NCI-H2107 treated with DMSO at 0.1 percent for 48 hours (cell line): ENCODE results near the gene HTT.
A peak's percentile ranks its signal among the peaks of the same experiment; 100 is the strongest.

ENCODE experiments used
- DNase-seq: peaks from one replicate; lab custom pipeline; 2025; ENCODE audit not compliant: unreplicated experiment; lab: John Stamatoyannopoulos, UW

Gene HTT

DNA sequence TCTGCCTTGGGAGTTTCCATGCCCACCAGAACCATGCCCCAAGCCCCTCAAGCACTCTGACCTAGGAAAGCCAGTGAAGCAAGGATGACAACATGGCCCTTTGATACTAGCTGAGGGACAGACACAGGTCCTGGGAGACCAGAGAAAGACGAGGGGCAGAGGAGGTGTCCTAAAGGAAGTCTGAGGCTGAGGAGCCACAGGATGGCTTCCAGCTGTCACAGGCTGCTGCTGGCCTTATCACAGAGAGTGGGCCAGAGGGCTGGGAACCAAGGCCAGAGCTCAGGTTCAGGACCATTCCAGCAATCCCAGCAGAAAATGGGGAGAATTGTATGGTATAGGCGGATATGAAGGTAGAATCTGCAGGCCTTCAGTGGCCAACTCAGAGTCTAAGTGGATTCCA lies 142.8 kb downstream of the HTT start:
- no peak for DNase-seq

DNA sequence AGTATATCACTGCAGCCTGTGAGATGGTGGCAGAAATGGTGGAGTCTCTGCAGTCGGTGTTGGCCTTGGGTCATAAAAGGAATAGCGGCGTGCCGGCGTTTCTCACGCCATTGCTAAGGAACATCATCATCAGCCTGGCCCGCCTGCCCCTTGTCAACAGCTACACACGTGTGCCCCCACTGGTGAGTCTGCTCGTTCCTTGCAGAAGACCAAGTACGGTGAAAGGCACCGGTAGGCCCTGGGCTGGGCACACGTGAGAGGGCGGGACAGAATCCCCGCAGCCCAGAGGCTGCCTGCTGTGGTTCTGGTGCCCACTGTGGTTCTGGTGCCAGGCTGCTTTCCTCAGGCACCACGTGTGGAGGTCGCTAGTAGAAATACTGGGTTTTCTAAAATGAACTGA lies 143.3 kb downstream of the HTT start:
- no peak for DNase-seq

- no peak for DNase-seq
These were observed 144.6 kb downstream of the HTT start for GRCh38 chr4:3218824-3219760.

DNA sequence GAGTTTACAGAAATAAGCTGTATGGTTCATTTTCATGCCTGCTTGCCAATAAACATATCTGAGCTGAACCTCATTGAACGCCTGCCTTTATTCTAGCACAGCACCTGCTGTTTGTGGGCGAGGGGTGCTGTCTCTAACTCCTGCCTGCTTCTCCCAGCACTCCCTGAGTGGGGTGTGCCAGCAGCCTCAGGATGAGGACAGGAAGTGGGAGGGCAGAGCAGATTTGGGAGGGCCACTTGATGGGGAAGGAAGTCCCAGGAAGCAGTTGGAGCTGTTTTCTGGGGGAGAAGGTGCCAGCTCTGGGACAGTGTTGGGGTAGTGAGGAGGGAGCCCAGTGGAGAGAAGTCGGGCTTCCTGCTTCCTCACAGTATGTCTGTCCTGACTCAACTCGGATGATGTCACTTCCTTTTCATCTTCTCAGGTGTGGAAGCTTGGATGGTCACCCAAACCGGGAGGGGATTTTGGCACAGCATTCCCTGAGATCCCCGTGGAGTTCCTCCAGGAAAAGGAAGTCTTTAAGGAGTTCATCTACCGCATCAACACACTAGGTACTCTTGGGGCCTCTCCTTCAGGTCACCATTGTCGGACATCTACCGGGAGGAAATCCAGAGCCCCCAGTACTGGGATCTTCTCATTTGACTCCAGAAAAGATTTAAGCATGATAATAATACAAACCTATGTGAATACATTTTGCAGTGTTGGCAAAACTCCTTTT lies 145.4 kb downstream of the HTT start:
- DNase-seq, result peak; percentile 17

DNA sequence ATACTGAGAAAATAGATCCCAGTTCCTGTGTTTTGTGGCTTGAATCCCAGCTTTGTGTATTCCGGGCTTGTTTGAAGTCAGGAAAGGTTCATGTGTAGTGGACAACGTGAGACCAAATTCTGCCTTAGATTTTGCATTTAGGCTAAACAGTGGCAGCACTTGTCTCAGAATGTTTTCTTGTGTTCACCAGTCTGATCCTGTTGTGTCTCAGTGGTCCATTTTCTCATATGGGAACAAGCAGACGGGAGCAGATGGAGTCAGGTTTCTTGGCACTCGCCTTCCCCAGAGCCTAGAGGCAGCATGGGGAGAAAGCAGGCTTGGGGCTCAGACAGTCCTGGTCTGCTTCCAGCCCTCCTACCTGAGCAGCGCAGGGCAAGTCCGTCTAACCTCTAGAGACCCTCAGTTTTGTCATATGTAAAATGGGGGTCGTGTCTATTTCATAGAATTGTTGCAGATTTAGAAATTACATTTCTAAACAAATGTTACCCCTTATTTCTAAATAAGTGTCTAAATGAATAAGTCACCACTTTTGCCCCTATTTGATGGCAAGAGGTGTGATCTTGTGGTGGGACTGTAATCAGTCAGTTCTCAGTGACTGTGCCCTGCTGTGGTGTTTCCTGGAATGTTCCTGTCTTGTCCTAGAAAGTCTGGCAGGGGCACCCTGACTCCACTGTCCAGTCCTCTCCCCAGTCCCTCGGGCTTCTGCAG lies 146.1 kb downstream of the HTT start:
- DNase-seq, result peak; percentile 13

- DNase-seq, result no peak
These were observed 146.7 kb downstream of the HTT start for GRCh38 chr4:3221184-3221494.

DNA sequence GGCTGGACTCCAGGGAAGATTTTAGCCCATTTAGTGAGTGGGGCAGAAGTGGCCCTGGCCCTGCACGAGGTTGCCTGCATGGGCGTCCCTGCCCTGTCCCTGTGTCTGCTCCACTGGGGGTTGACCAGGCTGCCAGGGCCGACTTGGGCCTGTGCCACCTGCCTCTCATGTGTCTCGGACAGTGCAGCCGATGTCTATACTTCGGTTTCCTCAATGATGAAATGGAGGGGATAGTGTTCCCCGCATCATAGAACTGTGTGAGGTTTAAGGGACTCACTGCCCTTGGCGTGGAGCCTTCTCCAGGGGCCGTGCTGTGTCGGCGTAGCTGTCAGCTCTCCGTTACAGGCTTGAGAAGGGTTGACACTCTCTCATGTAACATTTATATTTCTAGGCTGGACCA lies 147.5 kb downstream of the HTT start:
- DNase-seq, result no peak

GRCh38 chr4:3223346-3223745 lies 148.9 kb downstream of the HTT start:
- DNase-seq, result no peak

- DNase-seq, result no peak
These were observed 149.7 kb downstream of the HTT start for GRCh38 chr4:3223956-3224748.

- DNase-seq, result no peak
These were observed 150.8 kb downstream of the HTT start for GRCh38 chr4:3225071-3225850.

DNA sequence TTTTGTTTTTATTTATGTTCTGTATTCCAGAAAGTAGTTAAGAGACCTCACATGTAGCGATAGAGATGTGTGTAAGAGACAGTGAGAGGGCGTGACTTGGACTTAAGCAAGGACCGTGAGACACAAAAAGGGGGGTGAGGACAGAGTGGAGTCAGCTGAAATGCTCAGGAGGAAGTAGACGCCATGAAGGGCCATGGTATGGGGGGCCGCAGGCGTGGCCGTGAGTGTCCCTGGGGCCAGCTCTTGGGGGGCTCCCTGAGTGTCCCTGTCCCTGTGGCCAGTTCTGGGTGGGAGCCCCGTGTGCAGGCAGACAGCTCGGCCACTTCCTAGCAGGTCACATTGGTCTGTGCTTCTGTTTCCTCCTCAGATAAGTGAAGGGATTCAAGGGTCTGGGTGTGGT lies 151.5 kb downstream of the HTT start:
- DNase-seq, result no peak

GRCh38 chr4:3226467-3226866 lies 152.0 kb downstream of the HTT start:
- DNase-seq, result no peak

DNA sequence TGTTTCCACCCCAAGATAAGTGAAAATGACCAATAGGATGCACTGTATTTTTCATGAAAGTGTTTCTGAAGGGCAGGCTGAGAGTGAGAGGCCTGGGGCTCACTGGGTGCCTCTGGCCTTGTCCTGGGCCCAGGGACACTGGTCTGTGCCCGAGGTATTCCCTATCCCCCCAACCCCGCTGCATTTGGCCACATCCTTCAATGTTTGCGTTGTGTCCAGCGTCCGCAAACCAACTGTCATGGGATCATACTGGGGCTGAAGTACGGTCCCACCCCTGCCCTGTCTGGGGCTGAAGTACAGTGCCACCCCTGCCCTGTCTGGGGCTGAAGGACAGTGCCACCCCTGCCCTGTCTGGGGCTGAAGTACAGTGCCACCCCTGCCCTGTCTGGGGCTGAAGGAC lies 152.5 kb downstream of the HTT start:
- no peak for DNase-seq

GRCh38 chr4:3227878-3228675 lies 153.6 kb downstream of the HTT start:
- DNase-seq, result no peak

- no peak for DNase-seq
These were observed 154.4 kb downstream of the HTT start for GRCh38 chr4:3228881-3229280.

GRCh38 chr4:3229328-3229727 lies 154.8 kb downstream of the HTT start:
- DNase-seq, result no peak

- no peak for DNase-seq
These were observed 155.5 kb downstream of the HTT start for GRCh38 chr4:3229964-3230363.

DNA sequence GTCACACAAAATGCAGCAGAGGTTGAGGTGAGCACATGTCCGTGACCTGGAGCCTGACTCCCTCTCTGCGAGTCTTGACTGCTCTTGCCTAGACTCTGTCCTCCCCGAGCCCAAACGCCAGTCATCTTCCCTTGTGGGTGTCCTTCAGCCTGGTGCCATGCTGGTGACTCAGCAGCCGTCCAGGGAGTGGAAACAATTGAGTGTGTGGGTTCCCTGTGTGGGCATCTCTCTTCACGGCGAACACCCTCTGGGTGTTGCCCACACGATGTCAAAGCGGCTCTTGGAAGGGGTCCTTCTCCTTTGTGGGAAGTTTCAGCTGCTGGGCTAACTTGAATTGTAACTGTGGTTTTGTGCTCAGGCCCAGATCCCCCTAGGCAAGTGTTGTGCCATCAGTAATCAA lies 157.0 kb downstream of the HTT start:
- DNase-seq, result no peak

DNA sequence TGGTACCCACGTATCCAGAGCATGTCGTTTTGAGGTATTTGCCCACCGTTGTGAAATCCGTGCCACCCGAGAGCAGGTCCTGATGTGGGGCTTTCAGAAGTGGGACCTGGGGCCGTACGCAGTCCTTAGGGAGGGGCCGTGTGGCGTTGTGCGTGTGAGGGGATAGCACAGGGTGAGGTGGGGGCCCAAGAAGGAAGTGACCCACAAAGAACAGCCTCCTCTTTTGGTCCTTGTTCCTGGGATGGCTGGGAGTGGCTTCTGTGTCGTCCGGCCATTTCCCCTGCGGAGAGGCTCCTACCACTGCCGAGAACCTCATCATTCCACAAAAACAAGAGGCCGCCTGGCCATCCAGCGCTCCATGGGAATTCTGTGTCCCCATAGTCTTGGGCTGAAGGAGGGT lies 157.5 kb downstream of the HTT start:
- no peak for DNase-seq

DNA sequence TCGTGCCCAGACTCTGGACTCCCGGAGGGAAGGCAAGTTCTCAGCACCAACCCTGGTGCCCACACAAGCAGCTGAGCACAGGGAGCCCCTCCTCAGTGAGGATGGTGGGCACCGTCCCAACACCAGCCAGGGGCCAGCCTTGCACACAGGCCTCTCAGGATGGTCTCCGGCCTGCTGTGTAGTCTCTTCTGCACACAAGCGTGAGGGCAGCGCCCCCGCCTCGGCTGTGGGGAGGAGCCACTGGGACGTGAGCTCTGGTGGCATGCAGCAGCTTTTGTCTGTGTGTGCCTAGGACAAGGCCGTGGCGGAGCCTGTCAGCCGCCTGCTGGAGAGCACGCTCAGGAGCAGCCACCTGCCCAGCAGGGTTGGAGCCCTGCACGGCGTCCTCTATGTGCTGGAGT lies 158.4 kb downstream of the HTT start:
- DNase-seq, result no peak
